ENCODE results near the gene PDE11A.
"Not testable (repeated sequence)": the region's sequence is repeated elsewhere in the genome, so short reads cannot be mapped to it uniquely, and the experiment has no call there.

The PDE11A gene

GRCh38 chr2:178043266-178043665, 29.3 kb downstream of the PDE11A start:
- no peak overlapping the region for H3K4me3 ChIP-seq (ENCODE audit: low read length)
- TF ChIP-seq CTCF (conservative IDR thresholded peaks at IDR 0.05; ENCODE audit: low read length): no peak
- DNase-seq (ENCODE audit: low read depth): no peak

DNA sequence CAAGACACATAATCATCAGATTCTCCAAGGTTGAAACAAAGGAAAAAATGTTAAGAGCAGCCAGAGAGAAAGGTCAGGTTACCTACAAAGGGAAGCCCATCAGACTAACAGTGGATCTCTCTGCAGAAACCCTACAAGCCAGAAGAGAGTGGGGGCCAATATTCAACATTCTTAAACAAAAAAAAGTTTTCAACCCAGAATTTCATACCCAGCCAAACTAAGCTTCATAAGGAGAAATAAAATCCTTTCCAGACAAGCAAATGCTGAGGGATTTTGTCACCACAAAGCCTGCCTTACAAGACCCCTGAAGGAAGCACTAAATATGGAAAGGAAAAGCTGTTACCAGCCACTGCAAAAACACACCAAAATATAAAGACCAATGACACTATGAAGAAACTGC, 39.0 kb downstream of the PDE11A start:
- H3K4me3 ChIP-seq (ENCODE audit: low read length); DNase-seq (ENCODE audit: low read depth): not testable (repeated sequence)

GRCh38 chr2:178029342-178029741, 43.2 kb downstream of the PDE11A start:
- no peak for DNase-seq (ENCODE audit: low read depth)
- no peak for TF ChIP-seq CTCF (conservative IDR thresholded peaks at IDR 0.05; ENCODE audit: low read length)
- H3K4me3 ChIP-seq (ENCODE audit: low read length): no peak overlapping the region

DNA sequence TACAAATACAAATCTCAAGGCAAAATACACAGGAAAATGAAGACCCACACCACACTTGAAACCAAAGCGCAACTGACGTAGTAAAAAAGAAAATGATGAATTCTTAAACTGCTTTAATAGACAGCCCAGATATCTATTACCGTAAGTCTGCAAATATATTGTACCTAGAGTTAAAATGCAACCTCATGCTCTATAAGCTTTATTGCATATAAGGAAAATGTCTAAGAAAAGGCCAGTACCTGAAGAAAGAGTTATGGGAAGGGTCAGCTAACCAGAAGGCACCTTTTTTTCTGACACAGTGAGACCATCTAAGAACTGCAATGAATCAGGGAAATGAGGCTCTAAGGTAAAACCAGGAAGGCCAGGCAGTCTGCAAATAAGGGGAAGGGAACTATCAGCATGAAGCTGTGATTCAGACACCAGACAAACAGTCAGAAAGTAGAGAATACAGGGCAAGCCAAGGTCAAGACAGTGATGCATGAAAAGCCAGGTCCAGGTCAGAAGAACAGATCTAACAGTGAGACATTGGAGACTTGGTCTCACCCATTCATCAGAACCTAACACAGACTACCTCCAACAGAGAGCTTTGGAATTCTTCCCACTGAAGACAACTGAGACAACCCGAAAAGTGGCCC, 46.9 kb downstream of the PDE11A start:
- TF ChIP-seq CTCF (conservative IDR thresholded peaks at IDR 0.05; ENCODE audit: low read length): no peak
- DNase-seq (ENCODE audit: low read depth): no peak
- no peak overlapping the region for H3K4me3 ChIP-seq (ENCODE audit: low read length)

DNA sequence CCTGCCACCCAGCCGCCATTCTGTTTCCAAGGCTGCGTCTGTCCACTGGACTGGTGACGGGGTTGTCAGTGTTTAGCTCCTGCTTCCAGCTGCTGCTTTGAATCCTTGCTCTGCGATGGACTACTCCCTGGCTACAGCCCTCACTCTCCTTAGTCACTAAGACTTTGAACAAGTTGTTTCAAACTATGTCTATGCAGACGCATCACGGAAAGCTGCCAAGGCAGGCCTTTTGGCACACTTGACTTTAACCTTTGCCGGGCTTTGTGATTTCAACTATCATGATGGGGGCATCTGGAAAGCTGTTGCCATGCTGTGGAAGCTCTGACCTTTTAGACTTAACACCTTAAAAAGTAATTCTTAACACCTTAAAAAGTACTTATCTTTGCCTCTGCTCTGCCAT, 54.4 kb downstream of the PDE11A start:
- TF ChIP-seq CTCF (conservative IDR thresholded peaks at IDR 0.05; ENCODE audit: low read length): no peak
- H3K4me3 ChIP-seq (ENCODE audit: low read length): no peak overlapping the region
- DNase-seq (ENCODE audit: low read depth): no peak

GRCh38 chr2:178016612-178017011, 56.0 kb downstream of the PDE11A start:
- H3K4me3 ChIP-seq (ENCODE audit: low read length): no peak overlapping the region
- no peak for TF ChIP-seq CTCF (conservative IDR thresholded peaks at IDR 0.05; ENCODE audit: low read length)
- DNase-seq (ENCODE audit: low read depth): no peak

DNA sequence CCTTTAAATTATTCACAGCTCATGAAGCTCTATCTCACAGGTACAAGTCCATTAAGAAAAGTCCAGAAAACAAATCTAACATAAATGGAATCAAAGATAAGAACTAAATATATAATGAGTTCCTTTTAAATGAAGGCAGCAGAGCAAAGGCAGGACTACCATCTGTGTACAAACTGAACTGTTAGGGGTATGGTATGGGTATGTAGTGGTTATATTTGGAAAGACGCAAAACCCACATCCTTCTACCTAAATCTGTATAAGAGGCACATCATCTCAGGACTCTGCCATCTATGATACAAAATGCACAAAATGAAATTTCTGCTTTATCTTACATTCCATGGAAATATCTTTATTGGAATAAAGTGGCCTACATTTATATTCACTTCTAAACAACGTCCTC, 59.9 kb downstream of the PDE11A start:
- TF ChIP-seq CTCF (conservative IDR thresholded peaks at IDR 0.05; ENCODE audit: low read length): no peak
- no peak for DNase-seq (ENCODE audit: low read depth)
- H3K4me3 ChIP-seq (ENCODE audit: low read length): no peak overlapping the region

DNA sequence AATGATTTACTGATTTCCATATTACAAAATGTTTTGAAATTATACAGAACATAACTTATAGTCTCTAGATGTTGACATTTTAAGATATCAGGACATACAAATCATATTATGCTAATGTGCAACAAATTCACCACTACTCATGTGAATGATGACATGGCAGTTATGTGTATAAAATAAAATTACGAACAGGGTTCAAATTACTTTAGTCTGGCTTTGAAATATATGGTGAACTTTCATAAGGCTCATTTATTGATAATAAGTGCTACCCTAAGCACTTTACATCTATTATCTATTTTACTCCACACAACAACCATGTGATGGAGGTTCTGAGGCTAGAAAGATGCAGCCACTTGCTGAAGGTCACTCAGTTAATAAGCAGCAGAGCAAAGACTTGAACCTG, 62.8 kb downstream of the PDE11A start:
- no peak for DNase-seq (ENCODE audit: low read depth)
- no peak overlapping the region for H3K4me3 ChIP-seq (ENCODE audit: low read length)
- no peak for TF ChIP-seq CTCF (conservative IDR thresholded peaks at IDR 0.05; ENCODE audit: low read length)

All from AG10803 (cell line).